H1 (cell line): ENCODE data around the gene TTC23. TPM values are rescaled to one million over a fixed set of nuclear protein-coding genes. Genes with fewer than 3 reads are reported as not detected.

ENCODE experiments used
- CTCF ChIA-PET: fragments of 300-600 bp; sonication (Branson Sonifier 250); formaldehyde crosslinking; loops from one replicate; lab custom pipeline; 2021; ENCODE audit not compliant: partially characterized antibody; lab: Charles Lee
- POLR2A ChIA-PET: fragments of 300-600 bp; sonication (Branson Sonifier 250); formaldehyde crosslinking; loops from one replicate; lab custom pipeline; 2021; ENCODE audit warnings: inconsistent platforms; ENCODE audit not compliant: partially characterized antibody; lab: Charles Lee
- DNase-seq, 2 experiments: peaks; one replicate each; pipeline versions ENCODE4 v3.0.0 to v3.0.0-alpha.2; 2010 to 2022; ENCODE audit warnings: low spot score in 2 of 2, low read depth in 1 of 2, mixed read lengths in 1 of 2
- FAIRE-seq: peaks from 2 replicates; lab custom pipeline; 2011; peaks lifted over from hg19 to GRCh38; lab: Jason Lieb, UNC
- H2AFZ ChIP-seq: 2 replicates; pipeline ENCODE4 v1.8.1; 2012; ENCODE audit warnings: low read length, inconsistent platforms
- H2AK5ac ChIP-seq: 2 replicates; pipeline ENCODE4 v1.6.1; 2013; ENCODE audit warnings: low read depth, low read length
- H2BK120ac ChIP-seq: replicated peaks from 2 replicates; pipeline ENCODE3; 2013; ENCODE audit warnings: low read depth, low read length, inconsistent platforms
- H2BK12ac ChIP-seq: 2 replicates; pipeline ENCODE4 v1.6.1; 2013; ENCODE audit warnings: low read depth, low read length
- H2BK15ac ChIP-seq: 2 replicates; pipeline ENCODE4 v1.6.1; 2013; ENCODE audit warnings: low read length
- H2BK20ac ChIP-seq: 2 replicates; pipeline ENCODE4 v1.6.1; 2013; ENCODE audit warnings: low read length
- H2BK5ac ChIP-seq: 2 replicates; pipeline ENCODE4 v1.6.1; 2013; ENCODE audit warnings: low read depth, low read length
- H3K14ac ChIP-seq: 2 replicates; pipeline ENCODE4 v1.6.1; 2013; ENCODE audit warnings: inconsistent platforms; ENCODE audit not compliant: insufficient read length
- H3K18ac ChIP-seq: 2 replicates; pipeline ENCODE4 v1.6.1; 2013; ENCODE audit warnings: low read length; ENCODE audit errors: extremely low read depth
- H3K23ac ChIP-seq: 2 replicates; pipeline ENCODE4 v1.6.1; 2013; ENCODE audit warnings: inconsistent platforms; ENCODE audit not compliant: insufficient read length
- H3K23me2 ChIP-seq: 2 replicates; pipeline ENCODE4 v1.6.1; 2013; ENCODE audit warnings: low read depth, low read length
- H3K27ac ChIP-seq: 2 replicates; pipeline ENCODE4 v1.6.1; 2011; ENCODE audit warnings: low read depth, low read length, inconsistent platforms
- H3K27me3 ChIP-seq, 4 experiments: replicated peaks in 1 of 4; 1 replicate in 1 of 4; 2 replicates in 3 of 4; pipeline versions ENCODE4 v1.6.1 to v1.8.1; 2011 to 2013; ENCODE audit warnings: low read length in 3 of 4, mild to moderate bottlenecking in 3 of 4, inconsistent platforms in 2 of 4, mixed read lengths in 2 of 4, moderate library complexity in 1 of 4; ENCODE audit not compliant: control insufficient read depth in 3 of 4, insufficient read depth in 3 of 4; ENCODE audit errors: extremely low read depth in 1 of 4
- H3K36me3 ChIP-seq, 4 experiments: 2 replicates each; pipeline versions ENCODE4 v1.6.1 to v1.8.1; 2011 to 2013; ENCODE audit warnings: mild to moderate bottlenecking in 4 of 4, low read length in 3 of 4, moderate library complexity in 2 of 4, control low read depth in 1 of 4, inconsistent platforms in 1 of 4; ENCODE audit not compliant: insufficient read depth in 4 of 4, control insufficient read depth in 2 of 4
- H3K4ac ChIP-seq: replicated peaks from 2 replicates; pipeline ENCODE3; 2013; ENCODE audit warnings: low read length, low read depth, mixed read lengths, inconsistent platforms; ENCODE audit not compliant: insufficient read length
- H3K4me1 ChIP-seq, 4 experiments: replicated peaks in 1 of 4; 1 replicate in 1 of 4; 2 replicates in 3 of 4; pipeline versions ENCODE4 v1.6.1 to v1.8.1; 2011 to 2013; ENCODE audit warnings: low read length in 3 of 4, inconsistent platforms in 2 of 4, mixed read lengths in 1 of 4; ENCODE audit not compliant: insufficient read depth in 4 of 4, control insufficient read depth in 3 of 4
- H3K4me2 ChIP-seq, 2 experiments: 2 replicates each; pipeline versions ENCODE4 v1.6.1 to v1.8.1; 2011 to 2013; ENCODE audit warnings: low read depth in 2 of 2, low read length in 2 of 2, control low read depth in 1 of 2, inconsistent platforms in 1 of 2, mild to moderate bottlenecking in 1 of 2; ENCODE audit not compliant: insufficient read depth in 1 of 2
- H3K4me3 ChIP-seq, 4 experiments: fragments of 200-600, 300-600 bp in 1 of 4; sonication (generic), shearing (Covaris generic), sonication (Bioruptor Twin) in 1 of 4; 2 replicates each; pipeline versions ENCODE4 v1.5.1 to v1.8.1; 2011 to 2016; ENCODE audit warnings: low read length in 4 of 4, low read depth in 3 of 4, control low read depth in 2 of 4, inconsistent platforms in 2 of 4, mild to moderate bottlenecking in 2 of 4, mixed read lengths in 1 of 4, moderate library complexity in 1 of 4; ENCODE audit not compliant: insufficient read depth in 2 of 4; ENCODE audit errors: extremely low read depth in 1 of 4
- H3K56ac ChIP-seq: replicated peaks from 2 replicates; pipeline ENCODE3; 2013; ENCODE audit warnings: low read depth, mild to moderate bottlenecking, mixed read lengths, low read length, inconsistent platforms; ENCODE audit not compliant: insufficient read length
- H3K79me1 ChIP-seq: 2 replicates; pipeline ENCODE4 v1.6.1; 2013; ENCODE audit warnings: low read depth, low read length, control low read depth
- H3K79me2 ChIP-seq, 2 experiments: 2 replicates each; pipeline versions ENCODE4 v1.6.1 to v1.8.1; 2012 to 2013; ENCODE audit warnings: low read length in 2 of 2, mild to moderate bottlenecking in 2 of 2, inconsistent platforms in 1 of 2; ENCODE audit not compliant: insufficient read depth in 2 of 2, control insufficient read depth in 1 of 2
- H3K9ac ChIP-seq, 4 experiments: replicated peaks in 1 of 4; 1 replicate in 1 of 4; 2 replicates in 3 of 4; pipeline versions ENCODE4 v1.6.1 to v1.8.1; 2011 to 2013; ENCODE audit warnings: low read depth in 3 of 4, low read length in 3 of 4, control low read depth in 2 of 4, mild to moderate bottlenecking in 2 of 4, moderate library complexity in 2 of 4, inconsistent platforms in 1 of 4; ENCODE audit errors: extremely low read depth in 1 of 4
- H3K9me3 ChIP-seq, 2 experiments: 2 replicates each; pipeline versions ENCODE4 v1.6.1 to v1.8.1; 2012 to 2013; ENCODE audit warnings: mild to moderate bottlenecking in 2 of 2, moderate library complexity in 2 of 2, control low read depth in 1 of 2, inconsistent platforms in 1 of 2, low read depth in 1 of 2, low read length in 1 of 2, mixed read lengths in 1 of 2; ENCODE audit not compliant: insufficient read depth in 2 of 2
- H4K20me1 ChIP-seq, 2 experiments: replicated peaks in 1 of 2; 2 replicates each; pipeline versions ENCODE3 to v1.8.1; 2011 to 2013; ENCODE audit warnings: inconsistent platforms in 2 of 2, low read length in 2 of 2, mild to moderate bottlenecking in 1 of 2; ENCODE audit not compliant: insufficient read depth in 2 of 2, control insufficient read depth in 1 of 2
- H4K5ac ChIP-seq: 2 replicates; pipeline ENCODE4 v1.6.1; 2013; ENCODE audit warnings: low read length, low read depth, mixed read lengths, inconsistent platforms; ENCODE audit not compliant: insufficient read length
- H4K8ac ChIP-seq: 2 replicates; pipeline ENCODE4 v1.8.0; 2013; ENCODE audit warnings: mild to moderate bottlenecking, moderate library complexity, low read length, inconsistent platforms; ENCODE audit not compliant: insufficient read depth; ENCODE audit errors: extremely low read depth
- H4K91ac ChIP-seq: replicated peaks from 2 replicates; pipeline ENCODE3; 2013; ENCODE audit warnings: low read length, mixed read lengths, inconsistent platforms; ENCODE audit not compliant: insufficient read length
- BACH1 ChIP-seq: IDR thresholded peaks from 2 replicates; pipeline ENCODE4 v1.6.1; 2012; ENCODE audit warnings: low read length, improper control_type of control experiment
- BCL11A ChIP-seq, 2 experiments: IDR thresholded peaks; one replicate each; pipeline ENCODE4 v1.6.1; 2011; ENCODE audit warnings: low read depth in 2 of 2, low read length in 2 of 2, mild to moderate bottlenecking in 2 of 2
- CTBP2 ChIP-seq: IDR thresholded peaks from 2 replicates; pipeline ENCODE4 v1.7.0; 2011; ENCODE audit warnings: borderline replicate concordance, mild to moderate bottlenecking, moderate library complexity, mixed read lengths, low read length; ENCODE audit not compliant: insufficient read depth, insufficient read length
- EP300 ChIP-seq, 2 experiments: IDR thresholded peaks; 1 replicate in 1 of 2; 2 replicates in 1 of 2; pipeline ENCODE4 v1.6.1; 2011 to 2012; ENCODE audit warnings: low read depth in 2 of 2, low read length in 2 of 2, mild to moderate bottlenecking in 2 of 2, borderline replicate concordance in 1 of 2, inconsistent platforms in 1 of 2, moderate library complexity in 1 of 2
- GTF2F1 ChIP-seq: IDR thresholded peaks from 2 replicates; pipeline ENCODE4 v1.6.1; 2012; ENCODE audit warnings: low read depth, low read length, improper control_type of control experiment, borderline replicate concordance
- RNF2 ChIP-seq: fragments of 200-900, 300-1000 bp; sonication (generic); IDR thresholded peaks from 2 replicates; pipeline ENCODE4 v1.7.1; 2016; ENCODE audit warnings: borderline replicate concordance, low read depth, mild to moderate bottlenecking, antibody characterized with exemption, low read length; ENCODE audit not compliant: poor library complexity, severe bottlenecking; ENCODE audit errors: missing control alignments
- SIRT6 ChIP-seq: IDR thresholded peaks from one replicate; pipeline ENCODE4 v1.7.1; 2012; ENCODE audit warnings: low read length, inconsistent platforms
- SIX5 ChIP-seq: IDR thresholded peaks from 2 replicates; pipeline ENCODE4 v1.6.1; 2011; ENCODE audit warnings: mild to moderate bottlenecking, low read depth, low read length
- SRF ChIP-seq: IDR thresholded peaks from 2 replicates; pipeline ENCODE4 v1.6.1; 2011; ENCODE audit warnings: mild to moderate bottlenecking, low read depth, low read length, moderate library complexity
- TEAD4 ChIP-seq: IDR thresholded peaks from 2 replicates; pipeline ENCODE4 v1.6.1; 2012; ENCODE audit warnings: low read depth, low read length, inconsistent platforms, mixed read lengths
- WGBS, 2 experiments: shearing (Covaris generic) in 1 of 2; methylation state at CpG; one replicate each; pipeline versions ENCODE4 v1.1.6 to v1.1.7; 2013 to 2015; ENCODE audit warnings: low lambda C conversion rate in 2 of 2, mixed read lengths in 2 of 2, inconsistent platforms in 1 of 2, low coverage in 1 of 2, missing lambda C conversion rate in 1 of 2; ENCODE audit not compliant: insufficient replicate concordance in 2 of 2, insufficient coverage in 1 of 2, insufficient read length in 1 of 2; ENCODE audit errors: extremely low coverage in 1 of 2, missing lambda C conversion rate in 1 of 2; 5-methylcytosine and 5-hydroxymethylcytosine counted together
- polyA plus RNA-seq, 7 experiments: library from polyadenylated mRNA; depleted of rRNA in 3 of 7; stranded (reverse) in 5 of 7; unstranded in 2 of 7; fragments of >200 nt in 5 of 7; fragments of 200-250 nt in 2 of 7; gene quantifications; 1 replicate in 5 of 7; 2 replicates in 1 of 7; 4 replicates in 1 of 7; pipeline versions ENCODE4 v1.2.1 to v1.2.3, GENCODE V29; 2011 to 2013; ENCODE audit warnings: missing spikeins in 2 of 7, mixed read lengths in 2 of 7
- total RNA-seq: library from RNA; stranded (reverse); fragmentation: NEBNext Ultra II Directional; extraction: Animal tissue kit (Norgen Biotek cat#: 25700); gene quantifications from 2 replicates; pipeline ENCODE4 v1.2.1, GENCODE V29; 2021
- TF ChIP-seq, protein P1 (sequence below): IDR thresholded peaks from 2 replicates; pipeline ENCODE4 v1.6.1; 2012; ENCODE audit warnings: inconsistent platforms

Gene TTC23
- total and polyA plus RNA-seq, 2 of the 8 experiments (the other 6 are each of a cell fraction or from before 2014, with no cell fraction given): 4.8 to 23.0 TPM

DNA sequence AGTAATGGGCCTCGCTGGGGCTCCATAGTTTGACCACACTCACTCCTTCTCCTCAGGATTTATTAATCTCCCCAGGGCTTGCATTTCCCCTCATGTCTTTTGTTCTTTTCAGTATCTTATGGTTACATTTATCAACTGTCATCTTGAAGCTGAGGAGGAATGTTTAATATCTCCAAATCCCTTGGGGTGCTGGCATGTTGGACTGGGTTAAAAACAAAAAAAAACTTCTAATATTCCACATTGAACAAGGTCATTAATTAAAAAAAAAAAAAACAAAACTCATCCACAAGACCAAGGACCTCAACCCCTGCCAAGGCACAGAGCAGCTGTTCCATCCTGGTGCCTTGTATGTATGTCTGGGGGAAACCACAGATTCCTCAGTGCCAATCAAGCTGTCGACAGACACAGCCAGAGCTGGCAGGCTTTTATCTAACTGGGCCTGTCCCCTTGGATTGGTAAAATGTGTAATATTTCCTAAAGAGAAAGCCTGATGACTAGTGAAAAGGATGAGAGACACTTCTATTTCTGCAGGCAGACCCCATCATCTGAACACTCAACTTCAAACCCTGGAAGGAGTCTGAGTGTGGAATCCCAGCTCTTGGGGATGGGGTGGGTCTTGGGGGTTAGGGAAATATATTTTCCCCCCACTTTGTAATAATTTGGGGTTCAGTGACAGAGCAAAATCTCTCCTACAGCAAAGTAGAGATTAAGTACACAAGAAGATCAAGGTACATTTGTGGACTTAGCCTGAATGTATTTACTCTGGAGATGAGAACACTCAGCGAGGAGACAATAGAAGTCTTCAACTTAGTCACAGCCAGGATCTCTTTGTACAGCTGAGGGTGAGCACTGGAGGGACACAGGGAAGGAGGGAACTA is 69.1 kb downstream of the TTC23 start:
- Histone ChIP-seq H2BK12ac (no peak overlapping the region), H3K4me1 (peaks cover 0 to 5% (median 2%) of the 10 kb centered on the region in 4 experiments; a peak in 4 of 7 replicates), H3K36me3 (no peaks in the 10 kb centered on the region; a peak in 1 of 8 replicates), H4K91ac (no peak overlapping the region), H3K27me3 (no peaks in the 10 kb centered on the region), H3K56ac (no peak overlapping the region), H4K8ac (no peak overlapping the region), H2AK5ac (no peak overlapping the region), H2BK15ac (no peak overlapping the region), H2BK20ac (no peak overlapping the region), H4K20me1 (no peaks in the 10 kb centered on the region), H3K27ac (no peak overlapping the region), H3K9me3 (no peaks in the 10 kb centered on the region), H2BK5ac (no peak overlapping the region), H4K5ac (no peak overlapping the region), H3K14ac (no peak overlapping the region), H3K9ac (no peak overlapping the region), H3K23me2 (peaks cover 2% of the 10 kb centered on the region; the same call in 1 of the 2 replicates), H3K4ac (no peak overlapping the region), H3K4me3 (no peak overlapping the region), H3K4me2 (no peak overlapping the region), H3K79me1 (no peaks in the 10 kb centered on the region), H2AFZ (no peak overlapping the region), H2BK120ac (no peak overlapping the region), H3K79me2 (no peaks in the 10 kb centered on the region), H3K18ac (no peak overlapping the region), H3K23ac (no peak overlapping the region)
- TF ChIP-seq SIX5: no peak
- TF ChIP-seq BCL11A (IDR thresholded peaks at IDR 0.05; ENCODE audit: low read depth in 2 of 2, low read length in 2 of 2): no peak
- TF ChIP-seq TEAD4: no peak
- no peak for TF ChIP-seq EP300 (IDR thresholded peaks at IDR 0.05; ENCODE audit: borderline replicate concordance in 1 of 2, low read depth in 2 of 2, low read length in 2 of 2)
- TF ChIP-seq SIRT6: no peak
- TF ChIP-seq CTBP2: no peak
- no peak for TF ChIP-seq SRF
- TF ChIP-seq BACH1: no peak
- no peak for TF ChIP-seq RNF2
- TF ChIP-seq GTF2F1: no peak
- TF ChIP-seq, protein P1, sequence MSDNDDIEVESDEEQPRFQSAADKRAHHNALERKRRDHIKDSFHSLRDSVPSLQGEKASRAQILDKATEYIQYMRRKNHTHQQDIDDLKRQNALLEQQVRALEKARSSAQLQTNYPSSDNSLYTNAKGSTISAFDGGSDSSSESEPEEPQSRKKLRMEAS: no peak
- CTCF ChIA-PET: interaction anchor here (3.0 kb wide), 1 partner anchor 79 kb away, joined by 16 read pairs; no protein-coding TSS in a partner anchor
- POLR2A ChIA-PET: no interaction called here
- FAIRE-seq (no peak), DNase-seq (no peak)
- WGBS, 2 experiments: 96% methylated on average over 3 of the region's 3 CpGs; no CpG with 5 or more reads in 1 of the 2 experiments
